ENCODE measurements around the gene ZNF263.
A peak's percentile ranks its signal among the peaks of the same experiment; 100 is the strongest.

Gene ZNF263
- long read RNA-seq, partial matches to known transcripts: 0 of 11 reads
- long read RNA-seq, other reads (novel, unspliced or antisense): 3 of 11 reads

DNA sequence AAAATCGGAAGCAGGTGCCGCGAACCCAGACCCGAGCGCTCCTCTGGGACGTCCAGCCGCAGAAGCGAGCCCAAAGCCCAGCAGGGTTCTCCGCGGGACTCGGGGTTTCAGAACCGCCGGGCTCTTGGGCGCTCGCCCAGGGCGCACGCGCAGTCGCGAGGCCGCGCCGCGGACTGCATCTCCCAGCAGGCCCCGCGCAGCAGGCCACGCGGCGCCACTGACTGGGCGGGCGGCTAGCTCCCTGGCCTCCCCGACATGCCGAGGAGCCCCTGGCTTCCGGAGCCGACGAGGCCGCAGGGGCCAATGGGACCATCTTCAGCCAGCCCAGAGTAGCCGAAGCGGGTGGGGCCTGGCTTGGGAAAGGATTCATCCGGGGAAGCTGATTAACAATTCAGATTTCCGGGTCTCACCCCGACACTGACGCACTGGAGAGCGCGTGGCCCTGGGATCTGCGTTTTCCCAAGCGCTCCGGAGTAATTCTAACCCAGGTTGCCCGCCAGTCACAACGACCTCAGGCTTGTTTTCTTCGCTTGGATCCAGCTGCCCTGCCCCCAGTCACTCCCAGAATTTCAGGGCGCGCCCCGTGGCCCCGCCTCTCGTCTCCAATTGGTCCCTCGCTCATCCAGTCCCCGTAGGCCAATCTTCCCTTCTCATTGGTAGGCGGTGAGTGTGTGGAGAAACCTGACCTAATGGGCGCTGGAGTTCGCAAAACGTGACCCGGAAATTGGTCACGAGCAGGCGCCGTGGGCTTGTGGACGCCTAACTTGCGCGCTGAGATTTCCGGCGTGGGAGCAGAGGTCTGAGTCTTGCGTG lies at the start of gene ZNF263:
Gene ZNF263 (plus strand): TSS at position 762 of the 813 bp plus-strand sequence. CDS start 328 bp downstream, outside the sequence.
- H3K27ac ChIP-seq (replicated peaks): peak within 1 kb of the TSS; percentile 98
- peak; percentile 61; the same call in 1 of the 2 replicates for TF ChIP-seq POLR2AphosphoS5 (IDR thresholded peaks at IDR 0.05; ENCODE audit: low read depth)
- peak; percentile 86 for TF ChIP-seq GABPA (IDR thresholded peaks at IDR 0.05; ENCODE audit: low read depth)
- TF ChIP-seq CTCF (IDR thresholded peaks at IDR 0.05; ENCODE audit: insufficient read depth, low read length): no peak
- H3K27me3 ChIP-seq (ENCODE audit: insufficient read depth, poor library complexity, severe bottlenecking): no peaks in the 10 kb centered on the region
- peak; percentile 97 to 98 for DNase-seq (ENCODE audit: low read depth in 1 of 2, low spot score in 1 of 2)
- peak within 1 kb of the TSS; percentile 98 for H3K4me3 ChIP-seq (replicated peaks; ENCODE audit: insufficient read depth, low read length)

DNA sequence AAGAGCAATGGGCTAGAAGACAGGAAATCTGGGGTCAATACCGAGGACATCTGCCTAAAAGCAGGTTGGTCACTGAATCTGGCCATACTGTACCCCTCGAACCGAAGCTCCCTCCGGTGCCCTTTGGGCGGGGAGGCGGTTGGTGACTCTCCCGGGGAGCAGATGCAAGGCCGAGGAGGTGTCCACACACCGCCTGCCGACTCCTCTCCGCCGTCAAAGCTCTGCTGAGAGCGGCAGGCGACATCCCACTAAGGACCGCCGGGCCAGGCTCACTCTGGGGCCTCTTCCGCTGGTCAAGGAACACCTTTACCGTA lies 48.8 kb upstream of the ZNF263 start:
- Histone ChIP-seq H3K27me3 (ENCODE audit: insufficient read depth, poor library complexity, severe bottlenecking) (no peaks in the 10 kb centered on the region), H3K4me3 (replicated peaks; ENCODE audit: insufficient read depth, low read length) (peak overlapping the region; percentile 65), H3K27ac (replicated peaks) (peak overlapping the region; percentile 97)
- TF ChIP-seq POLR2AphosphoS5 (IDR thresholded peaks at IDR 0.05; ENCODE audit: low read depth): no peak
- no peak for TF ChIP-seq GABPA (IDR thresholded peaks at IDR 0.05; ENCODE audit: low read depth)
- TF ChIP-seq SPI1 (IDR thresholded peaks at IDR 0.05; ENCODE audit: borderline replicate concordance, low read depth): no peak
- TF ChIP-seq, protein P1, sequence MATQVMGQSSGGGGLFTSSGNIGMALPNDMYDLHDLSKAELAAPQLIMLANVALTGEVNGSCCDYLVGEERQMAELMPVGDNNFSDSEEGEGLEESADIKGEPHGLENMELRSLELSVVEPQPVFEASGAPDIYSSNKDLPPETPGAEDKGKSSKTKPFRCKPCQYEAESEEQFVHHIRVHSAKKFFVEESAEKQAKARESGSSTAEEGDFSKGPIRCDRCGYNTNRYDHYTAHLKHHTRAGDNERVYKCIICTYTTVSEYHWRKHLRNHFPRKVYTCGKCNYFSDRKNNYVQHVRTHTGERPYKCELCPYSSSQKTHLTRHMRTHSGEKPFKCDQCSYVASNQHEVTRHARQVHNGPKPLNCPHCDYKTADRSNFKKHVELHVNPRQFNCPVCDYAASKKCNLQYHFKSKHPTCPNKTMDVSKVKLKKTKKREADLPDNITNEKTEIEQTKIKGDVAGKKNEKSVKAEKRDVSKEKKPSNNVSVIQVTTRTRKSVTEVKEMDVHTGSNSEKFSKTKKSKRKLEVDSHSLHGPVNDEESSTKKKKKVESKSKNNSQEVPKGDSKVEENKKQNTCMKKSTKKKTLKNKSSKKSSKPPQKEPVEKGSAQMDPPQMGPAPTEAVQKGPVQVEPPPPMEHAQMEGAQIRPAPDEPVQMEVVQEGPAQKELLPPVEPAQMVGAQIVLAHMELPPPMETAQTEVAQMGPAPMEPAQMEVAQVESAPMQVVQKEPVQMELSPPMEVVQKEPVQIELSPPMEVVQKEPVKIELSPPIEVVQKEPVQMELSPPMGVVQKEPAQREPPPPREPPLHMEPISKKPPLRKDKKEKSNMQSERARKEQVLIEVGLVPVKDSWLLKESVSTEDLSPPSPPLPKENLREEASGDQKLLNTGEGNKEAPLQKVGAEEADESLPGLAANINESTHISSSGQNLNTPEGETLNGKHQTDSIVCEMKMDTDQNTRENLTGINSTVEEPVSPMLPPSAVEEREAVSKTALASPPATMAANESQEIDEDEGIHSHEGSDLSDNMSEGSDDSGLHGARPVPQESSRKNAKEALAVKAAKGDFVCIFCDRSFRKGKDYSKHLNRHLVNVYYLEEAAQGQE (IDR thresholded peaks at IDR 0.05; ENCODE audit: insufficient replicate concordance, low read depth): no peak
- TF ChIP-seq CTCF (IDR thresholded peaks at IDR 0.05; ENCODE audit: insufficient read depth, low read length): no peak
- DNase-seq (ENCODE audit: low read depth in 1 of 2, low spot score in 1 of 2): no peak

- DNase-seq (ENCODE audit: low read depth in 1 of 2, low spot score in 1 of 2): peak; percentile 87 to 96
- peak within 1 kb of the TSS; percentile 65 for H3K4me3 ChIP-seq (replicated peaks; ENCODE audit: insufficient read depth, low read length)
- TF ChIP-seq, protein P1 (IDR thresholded peaks at IDR 0.05; ENCODE audit: insufficient replicate concordance, low read depth): no peak
- peak; percentile 93 for TF ChIP-seq GABPA (IDR thresholded peaks at IDR 0.05; ENCODE audit: low read depth)
- no peak for TF ChIP-seq SPI1 (IDR thresholded peaks at IDR 0.05; ENCODE audit: borderline replicate concordance, low read depth)
- TF ChIP-seq CTCF (IDR thresholded peaks at IDR 0.05; ENCODE audit: insufficient read depth, low read length): no peak
- peak; percentile 90 for TF ChIP-seq POLR2AphosphoS5 (IDR thresholded peaks at IDR 0.05; ENCODE audit: low read depth)
- no peaks in the 10 kb centered on the region for H3K27me3 ChIP-seq (ENCODE audit: insufficient read depth, poor library complexity, severe bottlenecking)
- peak within 1 kb of the TSS; percentile 97 for H3K27ac ChIP-seq (replicated peaks)
Measured at GRCh38 chr16:3234857-3235561, 48.3 kb upstream of the ZNF263 start, which contains the start of gene ZNF200. TSS of gene ZNF200 (minus strand) at chr16:3235158. CDS start at chr16:3233755, 1,403 bp downstream.
